CD14-positive monocyte (primary cell): ENCODE results near the gene POPDC2. TPM values are rescaled to one million over a fixed set of nuclear protein-coding genes. Genes with fewer than 3 reads are reported as not detected.
A peak's percentile ranks its signal among the peaks of the same experiment; 100 is the strongest.

Experiments
- DNase-seq, 3 donors: peaks; one replicate each; pipeline ENCODE4 v3.0.0-alpha.2; 2011 to 2022
- H2AFZ ChIP-seq: 2 replicates; pipeline ENCODE4 v1.6.0; 2012; ENCODE audit warnings: mild to moderate bottlenecking, low read depth, low read length, inconsistent platforms; ENCODE audit not compliant: insufficient read depth, poor library complexity, severe bottlenecking
- H3K27ac ChIP-seq, 2 donors: 1 replicate in 1 of 2; 2 replicates in 1 of 2; pipeline ENCODE4 v1.5.1; 2012 to 2013; ENCODE audit warnings: low read length in 2 of 2, control low read depth in 1 of 2, inconsistent platforms in 1 of 2, low read depth in 1 of 2, mild to moderate bottlenecking in 1 of 2
- H3K27me3 ChIP-seq, 2 donors: one replicate each; pipeline versions ENCODE4 v1.6.0 to v1.6.1; 2011 to 2013; ENCODE audit warnings: low read length in 2 of 2; ENCODE audit not compliant: control insufficient read depth in 2 of 2, insufficient read depth in 2 of 2
- H3K36me3 ChIP-seq, 2 donors: replicated peaks in 1 of 2; 1 replicate in 1 of 2; 2 replicates in 1 of 2; pipeline versions ENCODE4 v1.5.1 to v1.6.1; 2012 to 2013; ENCODE audit warnings: low read length in 2 of 2, control low read depth in 1 of 2, inconsistent platforms in 1 of 2, mild to moderate bottlenecking in 1 of 2; ENCODE audit not compliant: insufficient read depth in 2 of 2, control insufficient read depth in 1 of 2
- H3K4me1 ChIP-seq, 2 donors: 1 replicate in 1 of 2; 2 replicates in 1 of 2; pipeline versions ENCODE4 v1.5.1 to v1.6.1; 2012 to 2013; ENCODE audit warnings: low read length in 2 of 2, control low read depth in 1 of 2, inconsistent platforms in 1 of 2, mild to moderate bottlenecking in 1 of 2, moderate library complexity in 1 of 2; ENCODE audit not compliant: insufficient read depth in 2 of 2, control insufficient read depth in 1 of 2
- H3K4me2 ChIP-seq: replicated peaks from 2 replicates; pipeline ENCODE3; 2012; ENCODE audit warnings: low read length, moderate library complexity, mild to moderate bottlenecking; ENCODE audit not compliant: poor library complexity, severe bottlenecking; ENCODE audit errors: extremely low read depth
- H3K4me3 ChIP-seq, 3 experiments: fragments of 200-600 bp in 1 of 3; sonication (generic) in 1 of 3; replicated peaks in 1 of 3; 1 replicate in 2 of 3; 2 replicates in 1 of 3; pipeline ENCODE4 v1.5.1; 2011 to 2013; ENCODE audit warnings: low read length in 3 of 3, mild to moderate bottlenecking in 3 of 3, control low read depth in 2 of 3, low read depth in 2 of 3, inconsistent platforms in 1 of 3, moderate library complexity in 1 of 3
- H3K79me2 ChIP-seq: 2 replicates; pipeline ENCODE4 v1.6.0; 2012; ENCODE audit warnings: mild to moderate bottlenecking, control low read depth, inconsistent platforms, low read length, moderate library complexity; ENCODE audit not compliant: insufficient read depth
- H3K9ac ChIP-seq: 2 replicates; pipeline ENCODE4 v1.6.0; 2017; ENCODE audit warnings: low read length, mild to moderate bottlenecking; ENCODE audit not compliant: insufficient read depth, poor library complexity, severe bottlenecking
- H3K9me3 ChIP-seq, 2 donors: replicated peaks in 1 of 2; 1 replicate in 1 of 2; 2 replicates in 1 of 2; pipeline versions ENCODE4 v1.5.1 to v1.6.1; 2012 to 2013; ENCODE audit warnings: low read length in 2 of 2, control low read depth in 1 of 2; ENCODE audit not compliant: control insufficient read depth in 1 of 2, insufficient read depth in 1 of 2
- H4K20me1 ChIP-seq: 2 replicates; pipeline ENCODE4 v1.6.0; 2012; ENCODE audit warnings: mild to moderate bottlenecking, low read length, control low read depth, moderate library complexity; ENCODE audit not compliant: insufficient read depth
- H3K27ac Mint-ChIP-seq, 7 donors: one replicate each; pipeline ENCODE4 v1.8.0; 2020; ENCODE audit warnings: mild to moderate bottlenecking in 7 of 7, mixed read lengths in 7 of 7, moderate library complexity in 6 of 7, inconsistent platforms in 2 of 7
- H3K27me3 Mint-ChIP-seq, 3 donors: one replicate each; pipeline ENCODE4 v1.8.0; 2021 to 2022; ENCODE audit warnings: low read depth in 3 of 3, mild to moderate bottlenecking in 3 of 3, mixed read lengths in 3 of 3, moderate library complexity in 3 of 3, inconsistent platforms in 1 of 3
- H3K36me3 Mint-ChIP-seq, 2 donors: one replicate each; pipeline ENCODE4 v1.8.0; 2020; ENCODE audit warnings: mixed read lengths in 2 of 2, inconsistent platforms in 1 of 2, mild to moderate bottlenecking in 1 of 2
- H3K4me1 Mint-ChIP-seq: one replicate; pipeline ENCODE4 v1.8.0; 2020; ENCODE audit warnings: mild to moderate bottlenecking, mixed read lengths
- H3K4me3 Mint-ChIP-seq, 2 donors: one replicate each; pipeline ENCODE4 v1.8.0; 2020; ENCODE audit warnings: mild to moderate bottlenecking in 2 of 2, mixed read lengths in 2 of 2, moderate library complexity in 1 of 2
- H3K9me3 Mint-ChIP-seq, 7 donors: one replicate each; pipeline ENCODE4 v1.8.0; 2020 to 2022; ENCODE audit warnings: mixed read lengths in 7 of 7, mild to moderate bottlenecking in 6 of 7, moderate library complexity in 6 of 7, inconsistent platforms in 2 of 7
- CTCF ChIP-seq: fragments of 200-600 bp; IDR thresholded peaks from one replicate; pipeline ENCODE4 v1.8.0; 2022; ENCODE audit warnings: antibody characterized with exemption, mild to moderate bottlenecking
- WGBS: methylation state at CpG from one replicate; pipeline ENCODE4 v1.1.5; 2013; ENCODE audit warnings: missing lambda C conversion rate; ENCODE audit not compliant: insufficient coverage; 5-methylcytosine and 5-hydroxymethylcytosine counted together
- intact Hi-C, 2 donors: fragments of 100-400 bp; cut with micrococcal nuclease; formaldehyde crosslinking; loops; one replicate each; pipeline versions ENCODE4 v1.15.0 to v1.15.1; 2023
- polyA plus RNA-seq, 3 donors: library from polyadenylated mRNA; depleted of rRNA in 1 of 3; unstranded in 2 of 3; stranded (reverse) in 1 of 3; fragments of 300-500 nt in 2 of 3; fragments of >200 nt in 1 of 3; fragmentation: Illumina TruSeq in 2 of 3; gene quantifications; 1 replicate in 2 of 3; 2 replicates in 1 of 3; pipeline ENCODE4 v1.2.3, GENCODE V29; 2012 to 2021

The POPDC2 gene
- polyA plus RNA-seq, 3 donors = 0.58 to 6.7 (median 0.63) TPM

GRCh38 chr3:119641416-119641815, 19.0 kb downstream of the POPDC2 start:
- H4K20me1 ChIP-seq = no peaks in the 10 kb centered on the region
- no peak overlapping the region for H3K4me3 Mint-ChIP-seq
- no peaks in the 10 kb centered on the region for H3K9me3 Mint-ChIP-seq
- no peak overlapping the region for H3K4me3 ChIP-seq
- no peak overlapping the region for H3K27ac Mint-ChIP-seq
- no CpG with 5 or more reads among the region's 2 CpGs for WGBS
- intact Hi-C loops = loop anchor here in 1 of 2 donors (10.0 kb wide), 1 partner anchor 57 kb away; no protein-coding TSS in a partner anchor
- H3K27me3 ChIP-seq = no peaks in the 10 kb centered on the region
- H3K4me1 Mint-ChIP-seq = peaks cover 35% of the 10 kb centered on the region
- no peak overlapping the region for H3K4me2 ChIP-seq
- no peaks in the 10 kb centered on the region for H3K36me3 ChIP-seq
- no peak overlapping the region for H3K27ac ChIP-seq
- no peak overlapping the region for H3K9ac ChIP-seq
- H3K36me3 Mint-ChIP-seq = peaks cover 7% of the 10 kb centered on the region in 2 donors
- peaks cover 0 to 4% (median 0%) of the 10 kb centered on the region in 3 donors for H3K27me3 Mint-ChIP-seq
- no peak for DNase-seq
- peaks cover 31 to 32% of the 10 kb centered on the region in 2 donors for H3K4me1 ChIP-seq
- no peak overlapping the region for H2AFZ ChIP-seq
- no peaks in the 10 kb centered on the region for H3K9me3 ChIP-seq
- no peak for TF ChIP-seq CTCF
- H3K79me2 ChIP-seq = no peaks in the 10 kb centered on the region

GRCh38 chr3:119639494-119640350, 20.7 kb downstream of the POPDC2 start:
- Mint-ChIP-seq H3K27me3 (peaks cover 0 to 6% (median 0%) of the 10 kb centered on the region in 3 donors), H3K9me3 (no peaks in the 10 kb centered on the region), H3K4me1 (peaks cover 42% of the 10 kb centered on the region), H3K36me3 (peaks cover 6 to 7% of the 10 kb centered on the region in 2 donors), H3K4me3 (no peak overlapping the region), H3K27ac (peak overlapping the region; percentile 98 to 100 (median 100))
- H3K27ac ChIP-seq = peak overlapping the region; percentile 96 to 98
- no peak overlapping the region for H3K4me3 ChIP-seq
- H2AFZ ChIP-seq = no peak overlapping the region
- no peaks in the 10 kb centered on the region for H3K79me2 ChIP-seq
- H3K9me3 ChIP-seq = no peaks in the 10 kb centered on the region
- intact Hi-C loops = loop anchor here (2.0 to 10.0 kb wide), 4 partner anchors 38 to 61 kb away; partner anchors contain the start of gene COX17 (in 1 of the 2)
- no peaks in the 10 kb centered on the region for H3K36me3 ChIP-seq
- H3K4me2 ChIP-seq = peak overlapping the region; percentile 70
- H4K20me1 ChIP-seq = no peaks in the 10 kb centered on the region
- no CpG with 5 or more reads among the region's 2 CpGs for WGBS
- H3K9ac ChIP-seq = peak overlapping the region; percentile 80
- TF ChIP-seq CTCF = no peak
- DNase-seq = peak; percentile 44 to 86 (median 46)
- no peaks in the 10 kb centered on the region for H3K27me3 ChIP-seq
- peaks cover 35 to 37% of the 10 kb centered on the region in 2 donors for H3K4me1 ChIP-seq
